Measurements from ENCODE around the gene SLC25A39.

SLC25A39 gene

GRCh38 chr17:44277976-44278375 lies 46.6 kb downstream of the SLC25A39 start:
- no peak for DNase-seq (ENCODE audit: low read depth)

GRCh38 chr17:44273607-44274006 lies 51.0 kb downstream of the SLC25A39 start:
- DNase-seq (ENCODE audit: low read depth): no peak

GRCh38 chr17:44272954-44273353 lies 51.7 kb downstream of the SLC25A39 start:
- DNase-seq (ENCODE audit: low read depth): no peak

- DNase-seq (ENCODE audit: low read depth): no peak
Observed at GRCh38 chr17:44272321-44272951, 52.2 kb downstream of the SLC25A39 start.

Measured in T-helper 22 cell (primary cell).